HFF-Myc (cell line): ENCODE measurements around the gene C16orf96.

ENCODE experiments used
- DNase-seq: peaks from one replicate; pipeline ENCODE4 v3.0.0-alpha.2; 2011; ENCODE audit warnings: low read depth; ENCODE audit errors: extremely low read depth
- H3K4me3 ChIP-seq: replicated peaks from 2 replicates; pipeline ENCODE4 v1.5.1; 2011; ENCODE audit warnings: low read depth, mild to moderate bottlenecking, control low read depth, low read length
- TF ChIP-seq, protein P1 (sequence below): IDR thresholded peaks from 2 replicates; pipeline ENCODE4 v1.5.1; 2012; ENCODE audit warnings: mild to moderate bottlenecking, low read depth, low read length, control low read depth; ENCODE audit errors: missing control alignments

C16orf96 gene

DNA sequence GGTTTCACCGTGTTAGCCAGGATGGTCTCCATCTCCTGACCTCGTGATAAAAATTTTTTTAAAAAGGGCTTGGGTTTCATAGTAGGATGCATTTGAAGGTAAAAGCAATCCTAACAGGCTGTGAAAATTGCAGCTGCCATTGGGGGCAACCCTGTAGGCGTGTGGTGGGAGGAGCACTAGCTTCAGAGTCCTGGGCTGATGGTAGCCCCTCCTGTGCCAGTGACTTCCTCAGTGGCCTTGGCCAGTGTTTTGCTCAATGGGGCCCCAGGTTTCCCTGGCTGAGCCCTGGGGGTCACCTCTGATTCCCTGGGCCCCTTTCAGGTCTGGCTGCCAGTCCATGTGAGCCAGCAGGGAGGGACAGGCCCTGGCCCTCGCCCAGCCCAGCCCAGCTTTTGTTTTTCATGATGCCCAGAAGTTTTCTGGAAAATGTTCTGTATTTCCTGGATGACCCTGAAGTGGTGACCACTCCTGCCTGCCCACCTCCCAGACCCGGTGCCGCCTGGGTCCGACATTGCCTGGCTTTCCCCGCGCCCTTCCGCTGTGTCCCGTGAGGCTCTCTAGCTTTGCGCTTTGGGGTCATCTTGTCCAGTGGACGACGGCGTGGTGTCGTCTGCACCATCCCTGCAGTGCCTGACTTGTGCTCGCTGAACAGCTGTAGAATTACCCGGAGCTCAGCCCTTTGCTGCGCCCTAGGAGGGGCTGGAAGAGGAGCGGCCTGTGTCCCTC lies 77.9 kb downstream of the C16orf96 start:
- H3K4me3 ChIP-seq, result no peak overlapping the region
- DNase-seq, result no peak
- TF ChIP-seq, protein P1, sequence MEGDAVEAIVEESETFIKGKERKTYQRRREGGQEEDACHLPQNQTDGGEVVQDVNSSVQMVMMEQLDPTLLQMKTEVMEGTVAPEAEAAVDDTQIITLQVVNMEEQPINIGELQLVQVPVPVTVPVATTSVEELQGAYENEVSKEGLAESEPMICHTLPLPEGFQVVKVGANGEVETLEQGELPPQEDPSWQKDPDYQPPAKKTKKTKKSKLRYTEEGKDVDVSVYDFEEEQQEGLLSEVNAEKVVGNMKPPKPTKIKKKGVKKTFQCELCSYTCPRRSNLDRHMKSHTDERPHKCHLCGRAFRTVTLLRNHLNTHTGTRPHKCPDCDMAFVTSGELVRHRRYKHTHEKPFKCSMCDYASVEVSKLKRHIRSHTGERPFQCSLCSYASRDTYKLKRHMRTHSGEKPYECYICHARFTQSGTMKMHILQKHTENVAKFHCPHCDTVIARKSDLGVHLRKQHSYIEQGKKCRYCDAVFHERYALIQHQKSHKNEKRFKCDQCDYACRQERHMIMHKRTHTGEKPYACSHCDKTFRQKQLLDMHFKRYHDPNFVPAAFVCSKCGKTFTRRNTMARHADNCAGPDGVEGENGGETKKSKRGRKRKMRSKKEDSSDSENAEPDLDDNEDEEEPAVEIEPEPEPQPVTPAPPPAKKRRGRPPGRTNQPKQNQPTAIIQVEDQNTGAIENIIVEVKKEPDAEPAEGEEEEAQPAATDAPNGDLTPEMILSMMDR, result no peak

DNA sequence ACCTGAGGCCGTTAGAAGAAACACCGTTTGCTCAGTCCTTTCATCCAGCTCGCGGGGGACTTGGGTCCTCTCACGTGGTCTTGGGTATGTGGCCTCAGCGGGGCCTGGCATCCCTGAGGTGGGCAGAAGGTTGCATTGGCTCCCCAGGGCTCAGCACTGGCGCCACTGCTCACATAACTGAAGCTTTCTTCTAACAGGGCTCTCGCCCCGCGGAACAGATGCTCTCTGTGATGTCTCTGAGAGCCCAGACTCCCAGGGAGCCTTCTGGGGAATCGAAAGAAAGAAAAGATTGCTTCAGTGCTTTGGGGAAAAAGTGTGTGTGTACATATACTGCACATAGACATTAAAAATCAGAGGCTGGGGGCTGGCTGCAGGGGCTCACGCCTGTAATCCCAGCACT lies 78.6 kb downstream of the C16orf96 start:
- TF ChIP-seq, protein P1, result no peak
- DNase-seq, result no peak
- no peak overlapping the region for H3K4me3 ChIP-seq

DNA sequence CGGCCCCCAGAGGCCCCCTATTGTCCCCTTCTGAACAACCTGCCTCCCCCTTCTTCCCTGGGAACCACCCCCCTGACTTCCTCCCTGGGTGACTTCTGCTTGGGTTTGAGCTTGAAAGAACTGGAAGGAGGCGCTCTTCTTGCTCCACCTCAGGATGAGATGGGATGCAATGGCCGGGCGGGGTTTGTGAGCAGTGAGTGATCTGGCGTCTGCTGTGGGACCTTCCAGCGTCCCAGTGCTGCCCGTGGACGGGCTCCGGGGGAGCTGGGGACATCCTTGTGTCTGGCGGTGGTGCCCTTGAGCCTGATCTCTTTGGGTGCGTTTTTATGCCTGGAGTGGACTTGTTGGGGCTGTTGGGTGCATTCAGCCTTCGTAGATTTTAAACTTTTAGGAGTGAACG lies 80.1 kb downstream of the C16orf96 start:
- no peak for DNase-seq
- TF ChIP-seq, protein P1, result no peak

DNA sequence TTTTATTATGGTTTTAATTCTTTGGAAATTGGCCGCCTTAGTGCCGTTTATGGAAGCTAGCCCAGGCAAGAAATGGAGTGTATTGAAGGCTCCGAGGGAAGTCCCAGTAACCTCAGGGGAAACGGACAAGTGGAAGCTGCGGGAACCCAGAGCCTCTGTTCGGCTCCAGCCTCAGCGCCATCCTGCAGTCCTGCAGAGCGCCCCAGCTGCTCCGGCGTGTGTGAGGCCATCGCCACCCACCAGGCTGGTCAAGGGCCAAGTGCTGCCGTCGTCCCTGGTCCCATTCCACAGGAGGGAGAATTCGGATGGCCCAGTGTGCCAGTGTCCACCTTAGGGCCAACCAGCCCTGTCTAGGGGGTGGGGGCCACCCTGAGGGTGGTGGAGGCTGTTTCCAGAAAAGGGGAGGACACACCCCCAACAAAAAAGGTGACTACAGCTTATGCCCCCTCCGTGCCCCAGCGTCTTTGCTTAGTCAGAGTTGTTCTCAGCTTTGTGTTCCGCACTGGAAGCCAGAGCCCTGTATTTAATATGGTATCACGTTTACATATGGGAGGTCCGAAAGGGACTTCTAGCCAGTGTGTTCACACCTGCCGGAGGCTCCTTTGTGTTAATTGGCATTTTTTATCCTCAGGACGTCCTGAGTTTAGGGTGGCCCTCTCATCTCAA lies 81.5 kb downstream of the C16orf96 start:
- no peak overlapping the region for H3K4me3 ChIP-seq
- TF ChIP-seq, protein P1, result no peak
- no peak for DNase-seq

More for the DNA sequence above, 80.1 kb downstream of the C16orf96 start:
- no peak overlapping the region for H3K4me3 ChIP-seq

DNA sequence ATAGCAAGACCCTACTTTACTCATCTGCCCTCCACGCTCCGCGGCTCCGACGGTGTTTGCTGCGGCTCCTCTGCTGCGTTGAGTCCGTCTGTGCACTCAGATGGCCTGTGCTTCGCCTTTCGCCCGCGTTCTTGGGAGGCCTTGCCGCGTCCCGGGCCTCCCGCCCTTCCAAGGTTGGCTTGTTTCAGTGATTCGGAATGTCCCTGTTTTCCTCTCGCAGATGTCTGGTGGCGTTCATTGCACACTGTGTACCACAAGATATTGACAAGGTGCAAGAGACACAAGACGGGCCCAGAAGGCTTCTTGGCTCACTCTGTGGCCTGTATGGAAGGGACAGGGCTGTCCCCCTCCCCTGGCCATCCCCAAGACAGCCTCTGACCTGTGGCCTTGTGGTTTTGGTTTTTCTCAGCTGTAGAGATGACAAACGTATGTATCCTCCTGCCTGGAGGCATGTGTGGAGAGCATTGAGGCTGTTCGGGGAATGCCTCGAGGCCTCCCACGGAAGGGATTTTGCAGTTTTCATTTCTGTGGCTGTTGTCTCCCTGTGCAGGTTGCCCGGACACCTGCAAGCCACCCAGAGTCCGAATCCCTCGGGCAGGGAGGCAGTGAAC lies 83.9 kb downstream of the C16orf96 start:
- no peak overlapping the region for H3K4me3 ChIP-seq
- TF ChIP-seq, protein P1, result no peak
- DNase-seq, result no peak

DNA sequence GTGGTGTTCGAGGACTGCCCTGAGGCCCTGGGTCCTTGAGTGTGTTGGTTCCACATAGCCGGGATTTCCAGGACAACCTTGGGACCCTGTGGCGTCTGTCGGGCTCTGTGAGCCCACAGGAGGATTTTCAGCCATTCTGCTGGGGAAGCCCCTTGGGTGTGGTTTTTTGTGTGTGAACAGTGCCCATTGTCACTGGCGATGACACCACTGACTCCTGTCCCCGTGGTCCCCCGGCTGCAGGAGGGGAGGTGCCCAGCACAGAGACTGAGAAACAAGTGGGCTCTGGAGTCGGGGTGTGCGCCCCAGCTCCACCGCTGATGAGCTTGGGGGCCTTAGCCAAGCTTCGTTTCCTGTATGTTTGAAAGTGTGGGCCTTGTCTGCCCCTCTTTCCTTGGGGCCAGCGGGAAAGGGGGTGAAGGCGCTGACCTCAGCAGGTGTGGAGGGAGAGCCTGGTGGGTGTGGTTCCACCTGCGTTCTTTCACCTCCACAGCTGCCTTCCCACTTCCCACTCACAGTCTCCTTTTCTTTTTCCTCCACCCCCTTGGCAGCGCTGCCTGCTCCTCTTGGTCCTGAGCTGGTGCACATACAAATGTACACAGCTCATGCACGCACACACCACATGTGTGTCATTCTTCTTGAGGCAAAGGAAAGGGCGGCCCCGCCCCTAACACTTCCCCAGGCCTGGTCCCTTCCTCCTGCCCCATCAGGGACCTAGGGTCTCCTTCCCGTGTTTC lies 84.6 kb downstream of the C16orf96 start:
- no peak overlapping the region for H3K4me3 ChIP-seq
- TF ChIP-seq, protein P1, result no peak
- no peak for DNase-seq
